HCT116 (cell line): Measurements from ENCODE around the gene FAM76B. TPM values are rescaled to one million over a fixed set of nuclear protein-coding genes. Genes with fewer than 3 reads are reported as not detected.
A peak's percentile ranks its signal among the peaks of the same experiment; 100 is the strongest.

Experiments
- ATAC-seq: fragments of 200-7000 bp; cut with Tn5 transposase; 2 replicates; pipeline ENCODE4 v1.9.1; 2020; ENCODE audit warnings: mild to moderate bottlenecking, moderate library complexity
- BruUV-seq: library from RNA; stranded (reverse); fragments of 400-500 nt; replicated peaks from 2 replicates; lab custom pipeline; 2021; lab: Mats Ljungman, UMichigan
- CTCF ChIA-PET: fragments of 300-600 bp; sonication (Branson Sonifier 250); formaldehyde crosslinking; loops from one replicate; lab custom pipeline; 2021; ENCODE audit warnings: antibody characterized with exemption; lab: Charles Lee
- POLR2A ChIA-PET: fragments of 300-600, 350-600 bp; sonication (Branson Sonifier 250); formaldehyde crosslinking; loops from one replicate; lab custom pipeline; 2021; ENCODE audit warnings: antibody characterized with exemption; lab: Charles Lee
- RAD21 ChIA-PET, 2 experiments: fragments of 300-600 bp; sonication (Branson Sonifier 250); formaldehyde crosslinking; loops; one replicate each; lab custom pipeline; 2023; ENCODE audit warnings: low total read pairs in 2 of 2; ENCODE audit not compliant: uncharacterized antibody in 2 of 2, unreplicated experiment in 2 of 2, low non-redundant PET in 1 of 2; lab: Charles Lee
- DNase-seq: peaks from one replicate; pipeline ENCODE4 v3.0.0-alpha.2; 2010; ENCODE audit warnings: low read depth, low spot score
- H2AFZ ChIP-seq: fragments of 200-600 bp; shearing (Covaris generic), sonication (generic); 2 replicates; pipeline ENCODE4 v1.6.1; 2017; ENCODE audit warnings: low read depth, mixed run types, mixed read lengths, antibody characterized with exemption, low read length; ENCODE audit not compliant: poor library complexity, severe bottlenecking
- H3K27ac ChIP-seq: 2 replicates; pipeline ENCODE4 v1.5.1; 2012; ENCODE audit warnings: low read depth, low read length
- H3K27me3 ChIP-seq: fragments of 200-600 bp; sonication (generic); 2 replicates; pipeline ENCODE4 v1.6.1; 2016; ENCODE audit warnings: mixed run types, low read length, mixed read lengths; ENCODE audit not compliant: insufficient read depth
- H3K36me3 ChIP-seq, 2 experiments: fragments of 200-500 bp in 1 of 2; fragments of 200-600 bp in 1 of 2; sonication (Bioruptor generic) in 1 of 2; sonication (generic) in 1 of 2; 2 replicates each; pipeline versions ENCODE4 v1.5.1 to v1.6.1; 2014 to 2016; ENCODE audit warnings: low read length in 2 of 2, inconsistent platforms in 1 of 2, mixed read lengths in 1 of 2, mixed run types in 1 of 2; ENCODE audit not compliant: insufficient read depth in 2 of 2, control insufficient read depth in 1 of 2
- H3K4me1 ChIP-seq, 2 experiments: fragments of 200-600 bp in 1 of 2; sonication (generic) in 1 of 2; 2 replicates each; pipeline versions ENCODE4 v1.5.1 to v1.6.1; 2012 to 2017; ENCODE audit warnings: low read length in 2 of 2, inconsistent platforms in 1 of 2, mild to moderate bottlenecking in 1 of 2, mixed read lengths in 1 of 2, mixed run types in 1 of 2, moderate library complexity in 1 of 2; ENCODE audit not compliant: insufficient read depth in 2 of 2, control insufficient read depth in 1 of 2
- H3K4me2 ChIP-seq: fragments of 200-600 bp; sonication (generic); 2 replicates; pipeline ENCODE4 v1.6.1; 2017; ENCODE audit warnings: mixed run types, low read length, mixed read lengths
- H3K4me3 ChIP-seq, 2 experiments: fragments of 200-600 bp in 1 of 2; sonication (generic) in 1 of 2; replicated peaks in 1 of 2; 2 replicates each; pipeline ENCODE4 v1.5.1; 2011 to 2016; ENCODE audit warnings: low read length in 2 of 2, control low read depth in 1 of 2, low read depth in 1 of 2, mild to moderate bottlenecking in 1 of 2, mixed read lengths in 1 of 2, mixed run types in 1 of 2
- H3K79me2 ChIP-seq: fragments of 200-600 bp; sonication (generic); 2 replicates; pipeline ENCODE4 v1.6.1; 2017; ENCODE audit warnings: mild to moderate bottlenecking, mixed run types, low read length, moderate library complexity, mixed read lengths; ENCODE audit not compliant: insufficient read depth
- H3K9ac ChIP-seq: fragments of 200-600 bp; sonication (generic); 2 replicates; pipeline ENCODE4 v1.6.1; 2016; ENCODE audit warnings: low read length, mixed read lengths
- H3K9me2 ChIP-seq: fragments of 200-600 bp; sonication (generic), shearing (Covaris generic); 2 replicates; pipeline ENCODE4 v1.6.1; 2017; ENCODE audit warnings: mixed run types, mild to moderate bottlenecking, moderate library complexity; ENCODE audit not compliant: insufficient read depth
- H3K9me3 ChIP-seq, 2 experiments: fragments of 200-500 bp in 1 of 2; fragments of 200-600 bp in 1 of 2; sonication (Bioruptor generic) in 1 of 2; sonication (generic) in 1 of 2; 2 replicates each; pipeline ENCODE4 v1.6.1; 2014 to 2017; ENCODE audit warnings: low read length in 2 of 2, mixed read lengths in 2 of 2, inconsistent platforms in 1 of 2, low read depth in 1 of 2, mild to moderate bottlenecking in 1 of 2, mixed run types in 1 of 2, moderate library complexity in 1 of 2; ENCODE audit not compliant: control insufficient read depth in 1 of 2, insufficient read depth in 1 of 2
- H4K20me1 ChIP-seq: fragments of 200-600 bp; sonication (generic), shearing (Covaris generic); 2 replicates; pipeline ENCODE4 v1.6.1; 2017; ENCODE audit warnings: mixed run types, mild to moderate bottlenecking, moderate library complexity; ENCODE audit not compliant: insufficient read depth
- CBX3 ChIP-seq: IDR thresholded peaks from 2 replicates; pipeline ENCODE4 v1.6.1; 2012; ENCODE audit warnings: low read depth
- CTCF ChIP-seq, 3 experiments: fragments of 200-600 bp in 1 of 3; sonication (generic) in 1 of 3; IDR thresholded peaks in 2 of 3; conservative IDR thresholded peaks in 1 of 3; 2 replicates each; pipeline ENCODE4 v1.5.1; 2012 to 2017; ENCODE audit warnings: low read depth in 2 of 3, low read length in 2 of 3, antibody characterized with exemption in 1 of 3, borderline replicate concordance in 1 of 3, control low read depth in 1 of 3, mild to moderate bottlenecking in 1 of 3, mixed read lengths in 1 of 3, mixed run types in 1 of 3, moderate library complexity in 1 of 3; ENCODE audit not compliant: insufficient read depth in 1 of 3
- EGR1 ChIP-seq: IDR thresholded peaks from 2 replicates; pipeline ENCODE4 v1.6.1; 2012; ENCODE audit warnings: low read depth
- ELF1 ChIP-seq: IDR thresholded peaks from 2 replicates; pipeline ENCODE4 v1.6.1; 2012; ENCODE audit warnings: low read depth, borderline replicate concordance
- EZH2phosphoT487 ChIP-seq: fragments of 200-600 bp; IDR thresholded peaks from 2 replicates; pipeline ENCODE4 v1.6.1; 2018; ENCODE audit warnings: antibody characterized with exemption, borderline replicate concordance
- FOSL1 ChIP-seq: IDR thresholded peaks from 2 replicates; pipeline ENCODE4 v1.6.1; 2012; ENCODE audit warnings: low read depth
- JUND ChIP-seq: IDR thresholded peaks from 2 replicates; pipeline ENCODE4 v1.6.1; 2012
- RAD21 ChIP-seq: IDR thresholded peaks from 2 replicates; pipeline ENCODE4 v1.6.1; 2012; ENCODE audit warnings: low read depth, mild to moderate bottlenecking
- SP1 ChIP-seq: IDR thresholded peaks from 2 replicates; pipeline ENCODE4 v1.6.1; 2012; ENCODE audit warnings: low read depth
- SRF ChIP-seq: IDR thresholded peaks from 2 replicates; pipeline ENCODE4 v1.6.1; 2012; ENCODE audit warnings: low read depth
- YY1 ChIP-seq: IDR thresholded peaks from 2 replicates; pipeline ENCODE4 v1.6.1; 2011; ENCODE audit warnings: low read length, low read depth, moderate library complexity, mild to moderate bottlenecking; ENCODE audit not compliant: insufficient replicate concordance; ENCODE audit errors: extremely low read depth
- intact Hi-C: fragments of 100-400 bp; cut with micrococcal nuclease; formaldehyde crosslinking; loops from 2 replicates; pipeline ENCODE4 v1.10.0; 2022
- total RNA-seq: library from RNA; stranded (reverse); gene quantifications from one replicate; pipeline ENCODE4 v1.2.1, GENCODE V29; 2021; ENCODE audit not compliant: unreplicated experiment

Gene FAM76B
- total RNA-seq, 1 experiment from 2014 or later = 27.5 TPM

DNA sequence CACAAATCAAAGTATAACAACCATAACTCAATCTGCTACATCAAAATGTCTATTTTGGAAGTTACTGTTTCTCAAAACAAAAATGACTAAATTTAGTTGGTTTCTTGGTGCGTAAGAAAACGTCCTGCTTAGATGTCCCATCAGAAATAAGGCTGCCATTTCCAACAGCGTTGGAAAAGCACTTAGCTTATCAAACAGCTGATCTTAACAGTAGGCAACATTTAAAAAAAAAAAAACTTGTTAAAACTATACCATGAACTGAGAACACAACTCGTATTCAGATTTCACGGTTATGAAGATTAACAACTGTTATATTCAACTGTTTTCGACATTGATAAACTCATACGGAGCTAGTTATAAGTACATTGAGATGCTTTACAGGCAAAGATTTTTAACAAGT lies 3.1 kb upstream of the FAM76B start:
- intact Hi-C loops = loop anchor here (5.0 kb wide), 1 partner anchor 600 kb away; the partner anchor contains the start of gene JRKL
- no peak for TF ChIP-seq YY1
- no peak for TF ChIP-seq SRF
- no peak for TF ChIP-seq CTCF (IDR thresholded peaks at IDR 0.05 in 2 of 3, conservative IDR thresholded peaks at IDR 0.05 in 1 of 3; ENCODE audit: borderline replicate concordance in 1 of 3, insufficient read depth in 1 of 3, low read depth in 2 of 3, low read length in 2 of 3)
- TF ChIP-seq CBX3 = no peak
- no peak for TF ChIP-seq EZH2phosphoT487
- TF ChIP-seq EGR1 = no peak
- TF ChIP-seq JUND = no peak
- Histone ChIP-seq H3K9ac (no peak overlapping the region), H3K36me3 (no peaks in the 10 kb centered on the region), H3K9me2 (no peaks in the 10 kb centered on the region), H3K4me3 (no peak overlapping the region), H2AFZ (no peak overlapping the region), H3K4me1 (peaks cover 9 to 18% of the 10 kb centered on the region in 2 experiments; a peak in 3 of 4 replicates), H3K27me3 (no peaks in the 10 kb centered on the region), H4K20me1 (no peaks in the 10 kb centered on the region; the same call in 1 of the 2 replicates), H3K27ac (no peak overlapping the region), H3K4me2 (no peak overlapping the region), H3K9me3 (no peaks in the 10 kb centered on the region), H3K79me2 (peaks cover 76% of the 10 kb centered on the region)
- CTCF ChIA-PET = no interaction called here
- POLR2A ChIA-PET = no interaction called here
- RAD21 ChIA-PET = no interaction called here
- no TSS peak for BruUV-seq
- ATAC-seq = no peak
- DNase-seq = no peak

DNA sequence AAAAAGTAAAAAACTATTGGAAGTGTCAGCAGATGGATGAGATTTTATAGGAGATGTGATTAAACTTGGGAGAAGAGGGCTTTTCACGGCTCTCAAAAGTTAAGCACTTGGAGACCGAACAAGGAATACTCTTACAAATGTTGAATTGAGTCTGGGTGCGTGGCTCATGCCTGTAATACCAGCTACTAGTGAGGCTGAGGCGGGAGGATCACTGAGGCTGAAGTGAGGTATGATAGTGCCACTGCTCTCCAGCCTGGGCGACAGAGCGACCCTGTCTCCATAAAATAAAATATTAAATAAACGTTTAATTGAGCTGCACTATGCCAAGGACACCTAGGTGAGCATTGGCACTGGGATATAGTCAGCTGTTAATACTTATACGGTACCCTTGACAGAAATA lies 2.6 kb upstream of the FAM76B start:
- TF ChIP-seq FOSL1 (no peak), SP1 (no peak), SRF (no peak), CBX3 (no peak), JUND (no peak), ELF1 (no peak), CTCF (IDR thresholded peaks at IDR 0.05 in 2 of 3, conservative IDR thresholded peaks at IDR 0.05 in 1 of 3; ENCODE audit: borderline replicate concordance in 1 of 3, insufficient read depth in 1 of 3, low read depth in 2 of 3, low read length in 2 of 3) (no peak), RAD21 (no peak), EGR1 (no peak)
- no TSS peak for BruUV-seq
- ChIA-PET CTCF (no interaction called here), POLR2A (no interaction called here), RAD21 (no interaction called here)
- no peak overlapping the region for H3K27ac ChIP-seq
- H3K27me3 ChIP-seq = no peaks in the 10 kb centered on the region
- no peaks in the 10 kb centered on the region for H3K9me2 ChIP-seq
- intact Hi-C loops = loop anchor here (5.0 kb wide), 1 partner anchor 600 kb away; the partner anchor contains the start of gene JRKL
- H3K79me2 ChIP-seq = peaks cover 77% of the 10 kb centered on the region
- peak overlapping the region; percentile 92 for H3K4me2 ChIP-seq
- no peaks in the 10 kb centered on the region; the same call in 1 of the 2 replicates for H4K20me1 ChIP-seq
- H2AFZ ChIP-seq = no peak overlapping the region
- no peaks in the 10 kb centered on the region for H3K36me3 ChIP-seq
- ATAC-seq (no peak), DNase-seq (no peak)
- no peak overlapping the region for H3K4me3 ChIP-seq
- no peak overlapping the region for H3K9ac ChIP-seq
- peaks cover 9 to 18% of the 10 kb centered on the region in 2 experiments; a peak in 3 of 4 replicates for H3K4me1 ChIP-seq
- H3K9me3 ChIP-seq = no peaks in the 10 kb centered on the region
